Stimulated activated CD4-positive, alpha-beta T cell treated with anti-CD3 and anti-CD28 coated beads, Interleukin-12 subunit alpha, Interleukin-12 subunit beta, amount 100 ng/mL, for 4 hours (primary cell): ENCODE data around the gene GAP43.

Source experiments
- DNase-seq: peaks from one replicate; pipeline ENCODE4 v3.0.0-alpha.2; 2020

Gene GAP43

GRCh38 chr3:115768661-115769060 lies 145.4 kb downstream of the GAP43 start:
- DNase-seq = no peak
